ENCODE results near the gene MAFF.

DNA sequence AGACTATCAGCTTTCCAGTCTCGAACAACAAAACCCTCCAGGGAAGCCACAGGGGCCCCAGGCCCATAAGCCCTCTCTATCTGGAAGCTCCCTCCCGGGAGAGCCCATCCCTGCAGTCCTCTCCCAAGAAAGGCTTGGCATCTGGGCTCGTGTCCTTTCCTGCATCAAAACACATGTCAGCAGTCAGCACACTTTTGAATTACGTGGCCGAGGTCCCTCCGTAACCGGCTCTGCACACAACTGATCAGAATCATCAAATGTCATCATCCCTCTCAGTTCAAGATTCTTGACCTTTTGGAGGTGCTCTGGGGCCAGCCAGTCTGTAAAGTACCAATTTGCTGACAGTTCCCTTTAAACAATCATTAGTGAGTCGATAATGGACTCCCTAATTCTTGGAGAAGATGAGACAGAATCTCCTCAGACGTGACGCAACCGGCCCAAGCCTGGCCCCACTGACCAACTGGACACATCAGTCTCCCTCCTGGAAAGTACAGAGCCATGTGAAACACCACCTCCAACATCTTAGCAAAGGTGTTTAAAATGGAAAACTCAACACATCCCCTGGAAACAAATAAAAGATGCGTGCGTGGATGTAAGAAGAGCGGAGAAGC lies 33.6 kb downstream of the MAFF start:
- TF ChIP-seq, protein P1, sequence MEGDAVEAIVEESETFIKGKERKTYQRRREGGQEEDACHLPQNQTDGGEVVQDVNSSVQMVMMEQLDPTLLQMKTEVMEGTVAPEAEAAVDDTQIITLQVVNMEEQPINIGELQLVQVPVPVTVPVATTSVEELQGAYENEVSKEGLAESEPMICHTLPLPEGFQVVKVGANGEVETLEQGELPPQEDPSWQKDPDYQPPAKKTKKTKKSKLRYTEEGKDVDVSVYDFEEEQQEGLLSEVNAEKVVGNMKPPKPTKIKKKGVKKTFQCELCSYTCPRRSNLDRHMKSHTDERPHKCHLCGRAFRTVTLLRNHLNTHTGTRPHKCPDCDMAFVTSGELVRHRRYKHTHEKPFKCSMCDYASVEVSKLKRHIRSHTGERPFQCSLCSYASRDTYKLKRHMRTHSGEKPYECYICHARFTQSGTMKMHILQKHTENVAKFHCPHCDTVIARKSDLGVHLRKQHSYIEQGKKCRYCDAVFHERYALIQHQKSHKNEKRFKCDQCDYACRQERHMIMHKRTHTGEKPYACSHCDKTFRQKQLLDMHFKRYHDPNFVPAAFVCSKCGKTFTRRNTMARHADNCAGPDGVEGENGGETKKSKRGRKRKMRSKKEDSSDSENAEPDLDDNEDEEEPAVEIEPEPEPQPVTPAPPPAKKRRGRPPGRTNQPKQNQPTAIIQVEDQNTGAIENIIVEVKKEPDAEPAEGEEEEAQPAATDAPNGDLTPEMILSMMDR (conservative IDR thresholded peaks at IDR 0.05 in 1 of 2, IDR thresholded peaks at IDR 0.05 in 1 of 2; ENCODE audit: low read depth in 1 of 2, low read length in 2 of 2), result no peak
- TF ChIP-seq EZH2 (IDR thresholded peaks at IDR 0.05; ENCODE audit: low read length, missing control alignments), result no peak

Measured in fibroblast of lung (primary cell).